ENCODE results near the gene ZDHHC14.

ZDHHC14 gene

GRCh38 chr6:157610451-157610999 is 229.5 kb downstream of the ZDHHC14 start:
- H3K9ac ChIP-seq (ENCODE audit: low read length), result no peak overlapping the region
- H4K20me1 ChIP-seq (ENCODE audit: low read depth, low read length), result no peaks in the 10 kb centered on the region
- no peaks in the 10 kb centered on the region for H3K79me2 ChIP-seq (ENCODE audit: insufficient read depth, low read length)
- H3K36me3 ChIP-seq (ENCODE audit: low read length), result no peaks in the 10 kb centered on the region
- no peak overlapping the region for H2AFZ ChIP-seq (ENCODE audit: low read depth, low read length, severe bottlenecking)
- H3K4me3 ChIP-seq (ENCODE audit: insufficient read depth, low read length, poor library complexity, severe bottlenecking), result no peak overlapping the region
- H3K27ac ChIP-seq (ENCODE audit: low read depth, low read length), result no peak overlapping the region
- H3K9me3 ChIP-seq (ENCODE audit: insufficient read depth, low read length), result no peaks in the 10 kb centered on the region
- H3K9me2 ChIP-seq (replicated peaks; ENCODE audit: insufficient read depth, low read length), result no peaks in the 10 kb centered on the region
- no peak for TF ChIP-seq CTCF (IDR thresholded peaks at IDR 0.05; ENCODE audit: insufficient read depth, low read length, poor library complexity, severe bottlenecking)
- TF ChIP-seq EZH2phosphoT487 (conservative IDR thresholded peaks at IDR 0.05; ENCODE audit: low read length), result no peak
- no peaks in the 10 kb centered on the region for H3K27me3 ChIP-seq (ENCODE audit: low read length)
- H3K4me2 ChIP-seq (ENCODE audit: low read depth, low read length, poor library complexity, severe bottlenecking), result no peak overlapping the region
- no peaks in the 10 kb centered on the region for H3F3A ChIP-seq (ENCODE audit: insufficient read depth)

- H3K9ac ChIP-seq (ENCODE audit: low read length), result no peak overlapping the region
- H3K79me2 ChIP-seq (ENCODE audit: insufficient read depth, low read length), result no peaks in the 10 kb centered on the region
- no peak overlapping the region for H2AFZ ChIP-seq (ENCODE audit: low read depth, low read length, severe bottlenecking)
- no peaks in the 10 kb centered on the region for H3K27me3 ChIP-seq (ENCODE audit: low read length)
- no peaks in the 10 kb centered on the region for H3F3A ChIP-seq (ENCODE audit: insufficient read depth)
- no peak overlapping the region for H3K4me3 ChIP-seq (ENCODE audit: insufficient read depth, low read length, poor library complexity, severe bottlenecking)
- H3K4me2 ChIP-seq (ENCODE audit: low read depth, low read length, poor library complexity, severe bottlenecking), result no peak overlapping the region
- H3K9me2 ChIP-seq (replicated peaks; ENCODE audit: insufficient read depth, low read length), result no peaks in the 10 kb centered on the region
- no peaks in the 10 kb centered on the region for H4K20me1 ChIP-seq (ENCODE audit: low read depth, low read length)
- H3K27ac ChIP-seq (ENCODE audit: low read depth, low read length), result no peak overlapping the region
- TF ChIP-seq CTCF (IDR thresholded peaks at IDR 0.05; ENCODE audit: insufficient read depth, low read length, poor library complexity, severe bottlenecking) (no peak), EZH2phosphoT487 (conservative IDR thresholded peaks at IDR 0.05; ENCODE audit: low read length) (no peak)
- no peaks in the 10 kb centered on the region for H3K36me3 ChIP-seq (ENCODE audit: low read length)
- H3K9me3 ChIP-seq (ENCODE audit: insufficient read depth, low read length), result no peaks in the 10 kb centered on the region
Measured at GRCh38 chr6:157611406-157611805, 230.4 kb downstream of the ZDHHC14 start.

GRCh38 chr6:157613011-157613522 is 232.1 kb downstream of the ZDHHC14 start:
- Histone ChIP-seq H3K9ac (ENCODE audit: low read length) (no peak overlapping the region), H3K4me2 (ENCODE audit: low read depth, low read length, poor library complexity, severe bottlenecking) (no peak overlapping the region), H3K27ac (ENCODE audit: low read depth, low read length) (no peak overlapping the region), H3F3A (ENCODE audit: insufficient read depth) (no peaks in the 10 kb centered on the region), H3K4me3 (ENCODE audit: insufficient read depth, low read length, poor library complexity, severe bottlenecking) (no peak overlapping the region), H3K9me3 (ENCODE audit: insufficient read depth, low read length) (no peaks in the 10 kb centered on the region), H3K79me2 (ENCODE audit: insufficient read depth, low read length) (no peaks in the 10 kb centered on the region), H2AFZ (ENCODE audit: low read depth, low read length, severe bottlenecking) (no peak overlapping the region), H3K27me3 (ENCODE audit: low read length) (no peaks in the 10 kb centered on the region), H4K20me1 (ENCODE audit: low read depth, low read length) (no peaks in the 10 kb centered on the region), H3K9me2 (replicated peaks; ENCODE audit: insufficient read depth, low read length) (no peaks in the 10 kb centered on the region), H3K36me3 (ENCODE audit: low read length) (no peaks in the 10 kb centered on the region)
- no peak for TF ChIP-seq CTCF (IDR thresholded peaks at IDR 0.05; ENCODE audit: insufficient read depth, low read length, poor library complexity, severe bottlenecking)
- no peak for TF ChIP-seq EZH2phosphoT487 (conservative IDR thresholded peaks at IDR 0.05; ENCODE audit: low read length)
